HepG2 (cell line): ENCODE measurements around the gene TNFSF12. TPM values are rescaled to one million over a fixed set of nuclear protein-coding genes. Genes with fewer than 3 reads are reported as not detected.

Experiments
- DZIP1 ChIP-seq: sonication (generic); formaldehyde crosslinking; IDR thresholded peaks from 2 replicates; pipeline ENCODE4 v1.5.0; 2020; ENCODE audit warnings: mild to moderate bottlenecking, missing genetic modification reagents
- FOXP4 ChIP-seq: sonication (generic); formaldehyde crosslinking; IDR thresholded peaks from 2 replicates; pipeline ENCODE4 v1.4.0; 2020; ENCODE audit warnings: missing genetic modification reagents
- KDM6A ChIP-seq: IDR thresholded peaks from 2 replicates; pipeline ENCODE4 v1.6.1; 2016; ENCODE audit warnings: low read depth
- RAD21 ChIP-seq: fragments of 450-650 bp; formaldehyde crosslinking; IDR thresholded peaks from 2 replicates; pipeline ENCODE4 v1.5.0; 2020; ENCODE audit warnings: mild to moderate bottlenecking
- RAD51 ChIP-seq: fragments of 450-650 bp; IDR thresholded peaks from 2 replicates; pipeline ENCODE4 v1.6.1; 2016; ENCODE audit warnings: borderline replicate concordance
- SOX6 ChIP-seq, 2 experiments: fragments of 450-650 bp in 1 of 2; sonication (generic) in 1 of 2; formaldehyde crosslinking in 1 of 2; IDR thresholded peaks; 2 replicates each; pipeline versions ENCODE4 v1.4.0 to v1.6.1; 2017 to 2020; ENCODE audit warnings: antibody characterized with exemption in 1 of 2, mild to moderate bottlenecking in 1 of 2, missing genetic modification reagents in 1 of 2
- TAF15 ChIP-seq: fragments of 200-400 bp; formaldehyde crosslinking; IDR thresholded peaks from one replicate; pipeline ENCODE4 v1.6.1; 2018; ENCODE audit warnings: mild to moderate bottlenecking, low read depth, low read length; ENCODE audit not compliant: poor library complexity, severe bottlenecking
- TFAP4 ChIP-seq: sonication (generic); IDR thresholded peaks from 2 replicates; pipeline ENCODE4 v1.6.1; 2016; ENCODE audit warnings: low read depth, borderline replicate concordance
- TP53 ChIP-seq: sonication (generic); formaldehyde crosslinking; conservative IDR thresholded peaks from 2 replicates; pipeline ENCODE4 v1.4.0; 2020; ENCODE audit warnings: missing genetic modification reagents
- ZMAT3 ChIP-seq: sonication (generic); formaldehyde crosslinking; conservative IDR thresholded peaks from 2 replicates; pipeline ENCODE4 v1.7.0; 2021; ENCODE audit warnings: missing genetic modification reagents
- ZNF530 ChIP-seq: sonication (generic); formaldehyde crosslinking; IDR thresholded peaks from 2 replicates; pipeline ENCODE4 v1.5.0; 2020; ENCODE audit warnings: low read depth, mild to moderate bottlenecking, missing genetic modification reagents
- ZNF839 ChIP-seq: sonication (generic); formaldehyde crosslinking; IDR thresholded peaks from 2 replicates; pipeline ENCODE4 v1.4.0; 2020; ENCODE audit warnings: missing genetic modification reagents, mild to moderate bottlenecking, borderline replicate concordance
- ZNF878 ChIP-seq: sonication (generic); formaldehyde crosslinking; IDR thresholded peaks from 2 replicates; pipeline ENCODE4 v1.8.1; 2023; ENCODE audit warnings: mild to moderate bottlenecking, missing genetic modification reagents, moderate library complexity
- polyA plus RNA-seq, 8 experiments: library from polyadenylated mRNA; depleted of rRNA in 3 of 8; stranded (reverse) in 7 of 8; unstranded in 1 of 8; fragments of >200 nt; fragmentation: Illumina TruSeq in 4 of 8; extraction: Trizol in 4 of 8; gene quantifications; 2 replicates each; pipeline versions ENCODE4 v1.2.1 to v1.2.3, GENCODE V29; 2011 to 2016; ENCODE audit warnings: low read depth in 4 of 8, missing spikeins in 1 of 8, mixed read lengths in 1 of 8; ENCODE audit not compliant: insufficient read depth in 1 of 8
- total RNA-seq, 5 experiments: library from RNA; depleted of rRNA; stranded (reverse); fragments of >200 nt; fragmentation: Illumina TruSeq; extraction: Trizol; gene quantifications; 2 replicates each; pipeline ENCODE4 v1.2.3, GENCODE V29; 2016; ENCODE audit warnings: low read depth in 1 of 5
- TF ChIP-seq, protein P1 (sequence below): sonication (generic); formaldehyde crosslinking; IDR thresholded peaks from 2 replicates; pipeline ENCODE4 v1.4.0; 2020; ENCODE audit warnings: missing genetic modification reagents, mild to moderate bottlenecking, borderline replicate concordance
- TF ChIP-seq, protein P2 (sequence below): sonication (generic); formaldehyde crosslinking; IDR thresholded peaks from 2 replicates; pipeline ENCODE4; 2020; ENCODE audit warnings: missing genetic modification reagents, mild to moderate bottlenecking, borderline replicate concordance

Gene TNFSF12
- total and polyA plus RNA-seq, 2 of the 13 experiments (the other 11 are each of a cell fraction or from before 2014, with no cell fraction given) = 0.93 to 7.2 TPM

DNA sequence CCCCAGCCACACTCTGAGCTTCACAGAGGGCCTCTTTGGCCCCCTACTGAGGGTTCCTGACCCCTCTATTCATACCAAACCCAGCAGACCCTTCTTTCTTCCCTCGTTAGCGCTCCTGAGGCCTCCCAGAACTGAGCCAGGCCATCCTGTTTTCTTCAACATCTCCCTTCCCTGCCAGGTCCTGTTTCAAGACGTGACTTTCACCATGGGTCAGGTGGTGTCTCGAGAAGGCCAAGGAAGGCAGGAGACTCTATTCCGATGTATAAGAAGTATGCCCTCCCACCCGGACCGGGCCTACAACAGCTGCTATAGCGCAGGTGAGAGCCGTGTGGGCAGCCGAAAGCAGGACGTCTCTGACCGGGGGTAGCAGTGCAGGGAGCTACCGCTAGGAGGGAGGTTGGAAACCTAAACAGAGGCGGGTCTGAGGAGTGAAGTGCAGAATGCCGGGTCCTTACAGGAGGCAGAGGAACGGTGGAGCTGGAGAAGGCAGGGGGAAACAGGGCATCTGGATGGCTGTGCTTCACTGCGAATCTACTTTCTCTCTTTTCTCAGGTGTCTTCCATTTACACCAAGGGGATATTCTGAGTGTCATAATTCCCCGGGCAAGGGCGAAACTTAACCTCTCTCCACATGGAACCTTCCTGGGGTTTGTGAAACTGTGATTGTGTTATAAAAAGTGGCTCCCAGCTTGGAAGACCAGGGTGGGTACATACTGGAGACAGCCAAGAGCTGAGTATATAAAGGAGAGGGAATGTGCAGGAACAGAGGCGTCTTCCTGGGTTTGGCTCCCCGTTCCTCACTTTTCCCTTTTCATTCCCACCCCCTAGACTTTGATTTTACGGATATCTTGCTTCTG, 11.5 kb downstream of the TNFSF12 start (continued):
- TF ChIP-seq DZIP1 = no peak
- no peak for TF ChIP-seq KDM6A (CRISPR knock-in tag)
- peak; percentile 18; the same call in 1 of the 2 replicates for TF ChIP-seq RAD21 (CRISPR knock-in tag)
- no peak for TF ChIP-seq ZNF839 (CRISPR knock-in tag)
- TF ChIP-seq TFAP4 = no peak
- TF ChIP-seq, protein P1, sequence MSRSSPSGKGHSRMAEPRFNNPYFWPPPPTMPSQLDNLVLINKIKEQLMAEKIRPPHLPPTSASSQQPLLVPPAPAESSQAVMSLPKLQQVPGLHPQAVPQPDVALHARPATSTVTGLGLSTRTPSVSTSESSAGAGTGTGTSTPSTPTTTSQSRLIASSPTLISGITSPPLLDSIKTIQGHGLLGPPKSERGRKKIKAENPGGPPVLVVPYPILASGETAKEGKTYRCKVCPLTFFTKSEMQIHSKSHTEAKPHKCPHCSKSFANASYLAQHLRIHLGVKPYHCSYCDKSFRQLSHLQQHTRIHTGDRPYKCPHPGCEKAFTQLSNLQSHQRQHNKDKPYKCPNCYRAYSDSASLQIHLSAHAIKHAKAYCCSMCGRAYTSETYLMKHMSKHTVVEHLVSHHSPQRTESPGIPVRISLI (CRISPR knock-in tag) = no peak
- TF ChIP-seq RAD51 = no peak
- no peak for TF ChIP-seq FOXP4 (CRISPR knock-in tag)
- TF ChIP-seq ZNF530 (CRISPR knock-in tag) = no peak
- TF ChIP-seq, protein P2, sequence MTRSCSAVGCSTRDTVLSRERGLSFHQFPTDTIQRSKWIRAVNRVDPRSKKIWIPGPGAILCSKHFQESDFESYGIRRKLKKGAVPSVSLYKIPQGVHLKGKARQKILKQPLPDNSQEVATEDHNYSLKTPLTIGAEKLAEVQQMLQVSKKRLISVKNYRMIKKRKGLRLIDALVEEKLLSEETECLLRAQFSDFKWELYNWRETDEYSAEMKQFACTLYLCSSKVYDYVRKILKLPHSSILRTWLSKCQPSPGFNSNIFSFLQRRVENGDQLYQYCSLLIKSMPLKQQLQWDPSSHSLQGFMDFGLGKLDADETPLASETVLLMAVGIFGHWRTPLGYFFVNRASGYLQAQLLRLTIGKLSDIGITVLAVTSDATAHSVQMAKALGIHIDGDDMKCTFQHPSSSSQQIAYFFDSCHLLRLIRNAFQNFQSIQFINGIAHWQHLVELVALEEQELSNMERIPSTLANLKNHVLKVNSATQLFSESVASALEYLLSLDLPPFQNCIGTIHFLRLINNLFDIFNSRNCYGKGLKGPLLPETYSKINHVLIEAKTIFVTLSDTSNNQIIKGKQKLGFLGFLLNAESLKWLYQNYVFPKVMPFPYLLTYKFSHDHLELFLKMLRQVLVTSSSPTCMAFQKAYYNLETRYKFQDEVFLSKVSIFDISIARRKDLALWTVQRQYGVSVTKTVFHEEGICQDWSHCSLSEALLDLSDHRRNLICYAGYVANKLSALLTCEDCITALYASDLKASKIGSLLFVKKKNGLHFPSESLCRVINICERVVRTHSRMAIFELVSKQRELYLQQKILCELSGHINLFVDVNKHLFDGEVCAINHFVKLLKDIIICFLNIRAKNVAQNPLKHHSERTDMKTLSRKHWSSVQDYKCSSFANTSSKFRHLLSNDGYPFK = no peak
- no peak for TF ChIP-seq ZMAT3
- TF ChIP-seq TP53 (CRISPR knock-in tag) = no peak
- TF ChIP-seq TAF15 = no peak
- no peak for TF ChIP-seq ZNF878
- no peak for TF ChIP-seq SOX6 (IDR thresholded peaks at IDR 0.05)
- TF ChIP-seq SOX6 (CRISPR knock-in tag; IDR thresholded peaks at IDR 0.05) = no peak
